Mesenchymal stem cell (in vitro differentiated cells and primary cell): ENCODE data around the gene SNUPN.

Experiments
- DNase-seq: peaks from one replicate; pipeline ENCODE4 v3.0.0-alpha.2; 2013
- H2AFZ ChIP-seq: one replicate; pipeline ENCODE4 v1.6.1; 2013; ENCODE audit warnings: low read depth, mild to moderate bottlenecking, control low read depth, inconsistent platforms, low read length, moderate library complexity
- H2AK5ac ChIP-seq: 2 replicates; pipeline ENCODE4 v1.6.1; 2013; ENCODE audit warnings: low read length, moderate library complexity, mild to moderate bottlenecking, inconsistent platforms; ENCODE audit not compliant: severe bottlenecking
- H2BK120ac ChIP-seq: one replicate; pipeline ENCODE4 v1.6.1; 2013; ENCODE audit warnings: low read depth, mild to moderate bottlenecking, inconsistent platforms, low read length, moderate library complexity
- H2BK12ac ChIP-seq, 2 experiments: one replicate each; pipeline ENCODE4 v1.6.1; 2013; ENCODE audit warnings: inconsistent platforms in 2 of 2, low read length in 2 of 2, mild to moderate bottlenecking in 2 of 2, moderate library complexity in 2 of 2, control low read depth in 1 of 2
- H2BK15ac ChIP-seq: one replicate; pipeline ENCODE4 v1.6.1; 2013; ENCODE audit warnings: mild to moderate bottlenecking, low read depth, inconsistent platforms; ENCODE audit not compliant: poor library complexity, severe bottlenecking
- H2BK5ac ChIP-seq: 2 replicates; pipeline ENCODE4 v1.6.1; 2013; ENCODE audit warnings: low read depth, mild to moderate bottlenecking, low read length, control low read depth, inconsistent platforms; ENCODE audit not compliant: poor library complexity, severe bottlenecking
- H3K14ac ChIP-seq, 2 experiments: one replicate each; pipeline ENCODE4 v1.6.1; 2013; ENCODE audit warnings: inconsistent platforms in 2 of 2, low read length in 2 of 2, control low read depth in 1 of 2, mild to moderate bottlenecking in 1 of 2, moderate library complexity in 1 of 2
- H3K18ac ChIP-seq, 2 experiments: one replicate each; pipeline ENCODE4 v1.6.1; 2013; ENCODE audit warnings: inconsistent platforms in 2 of 2, low read length in 2 of 2, control low read depth in 1 of 2, low read depth in 1 of 2, mild to moderate bottlenecking in 1 of 2
- H3K23ac ChIP-seq, 2 experiments: one replicate each; pipeline ENCODE4 v1.6.1; 2013; ENCODE audit warnings: inconsistent platforms in 2 of 2, low read length in 2 of 2, mild to moderate bottlenecking in 2 of 2, moderate library complexity in 2 of 2, control low read depth in 1 of 2
- H3K27ac ChIP-seq: 2 replicates; pipeline ENCODE4 v1.5.1; 2013; ENCODE audit warnings: mild to moderate bottlenecking, moderate library complexity, low read length, control low read depth, inconsistent platforms; ENCODE audit not compliant: poor library complexity, severe bottlenecking
- H3K27me3 ChIP-seq, 2 experiments: 2 replicates each; pipeline versions ENCODE4 v1.6.1 to v1.7.0; 2013; ENCODE audit warnings: low read length in 2 of 2, mild to moderate bottlenecking in 2 of 2, moderate library complexity in 2 of 2, control low read depth in 1 of 2, inconsistent platforms in 1 of 2; ENCODE audit not compliant: control insufficient read depth in 1 of 2, insufficient read depth in 1 of 2
- H3K36me3 ChIP-seq, 2 experiments: 2 replicates each; pipeline versions ENCODE4 v1.6.1 to v1.7.0; 2013; ENCODE audit warnings: low read length in 2 of 2, control low read depth in 1 of 2, inconsistent platforms in 1 of 2, low read depth in 1 of 2, mild to moderate bottlenecking in 1 of 2; ENCODE audit not compliant: insufficient read depth in 2 of 2, control insufficient read depth in 1 of 2
- H3K4ac ChIP-seq, 2 experiments: one replicate each; pipeline ENCODE4 v1.6.1; 2013; ENCODE audit warnings: inconsistent platforms in 2 of 2, low read length in 2 of 2, mild to moderate bottlenecking in 2 of 2, moderate library complexity in 2 of 2, control low read depth in 1 of 2, low read depth in 1 of 2
- H3K4me1 ChIP-seq: 2 replicates; pipeline ENCODE4 v1.6.1; 2013; ENCODE audit warnings: low read depth, low read length, control low read depth; ENCODE audit not compliant: control insufficient read depth, insufficient read depth
- H3K4me2 ChIP-seq: 2 replicates; pipeline ENCODE4 v1.6.1; 2013; ENCODE audit warnings: low read length, mild to moderate bottlenecking, inconsistent platforms; ENCODE audit not compliant: poor library complexity, severe bottlenecking
- H3K4me3 ChIP-seq, 2 experiments: 2 replicates each; pipeline versions ENCODE4 v1.5.1 to v1.7.0; 2013; ENCODE audit warnings: low read length in 2 of 2, mild to moderate bottlenecking in 2 of 2, control low read depth in 1 of 2, low read depth in 1 of 2; ENCODE audit not compliant: insufficient read depth in 1 of 2
- H3K79me1 ChIP-seq: replicated peaks from 2 replicates; pipeline ENCODE4 v1.6.1; 2013; ENCODE audit warnings: mild to moderate bottlenecking, control low read depth, low read length, inconsistent platforms; ENCODE audit not compliant: poor library complexity, severe bottlenecking
- H3K9ac ChIP-seq: 2 replicates; pipeline ENCODE4 v1.7.0; 2013; ENCODE audit warnings: mild to moderate bottlenecking, low read length, moderate library complexity
- H3K9me3 ChIP-seq: 2 replicates; pipeline ENCODE4 v1.7.0; 2013; ENCODE audit warnings: mild to moderate bottlenecking, low read length; ENCODE audit not compliant: control insufficient read depth
- H4K8ac ChIP-seq: one replicate; pipeline ENCODE4 v1.6.1; 2013; ENCODE audit warnings: inconsistent platforms, mild to moderate bottlenecking, low read length, moderate library complexity
- H4K91ac ChIP-seq: one replicate; pipeline ENCODE4 v1.6.1; 2013; ENCODE audit warnings: mild to moderate bottlenecking, low read length, inconsistent platforms
- WGBS: methylation state at CpG from one replicate; pipeline ENCODE4 v1.1.7; 2013; ENCODE audit warnings: mixed read lengths; 5-methylcytosine and 5-hydroxymethylcytosine counted together

SNUPN gene

DNA sequence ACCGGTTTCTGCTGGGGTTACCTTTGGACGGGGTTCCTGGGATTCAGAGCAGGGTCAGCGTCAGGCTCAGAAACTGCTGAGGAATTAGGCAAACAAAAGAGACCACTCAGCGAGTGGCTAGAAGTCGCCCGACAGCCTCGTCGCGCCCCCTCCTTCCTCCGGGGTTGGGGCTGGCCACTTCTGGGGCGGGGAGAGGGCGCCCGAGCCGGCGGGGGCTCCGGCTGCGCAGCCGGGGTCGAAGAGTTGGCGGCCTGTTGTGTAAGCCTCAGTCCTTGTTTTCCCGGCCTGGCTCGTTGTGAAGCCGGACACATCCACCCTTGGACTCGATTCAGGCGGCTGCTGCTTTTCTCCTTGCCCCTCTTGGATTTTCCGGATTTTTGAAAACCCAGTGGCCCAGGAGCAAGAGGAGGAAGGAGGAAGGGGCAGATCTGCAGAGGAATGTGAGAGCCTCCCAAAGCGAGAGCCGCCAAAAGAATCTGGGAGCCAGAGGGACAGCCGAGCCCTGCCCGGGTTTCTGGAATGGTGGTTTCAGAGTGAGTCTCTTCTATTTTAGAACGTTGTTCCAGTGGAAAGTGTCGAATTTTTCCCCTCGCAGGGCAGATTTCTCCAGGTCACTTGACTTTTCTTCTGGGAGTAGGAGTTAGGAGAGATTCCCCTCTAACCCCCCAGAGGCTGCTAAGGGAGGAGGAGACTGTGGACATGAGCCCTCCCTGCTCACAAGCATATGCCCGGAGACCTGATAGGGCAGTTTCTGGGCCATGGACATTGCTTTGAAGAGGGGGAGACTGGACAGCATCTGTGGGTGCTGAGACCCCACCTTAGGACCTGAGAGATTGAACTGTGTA lies 22.9 kb upstream of the SNUPN start:
- peaks cover 35 to 38% of the 10 kb centered on the region in 2 experiments for H3K36me3 ChIP-seq
- H3K14ac ChIP-seq, result peak overlapping the region in 1 of 2 experiments; percentile 96
- under 1% methylated on average over 34 of the region's 34 CpGs for WGBS
- H3K4ac ChIP-seq, result peak overlapping the region; percentile 76 to 93
- peak overlapping the region; percentile 53 for H2AFZ ChIP-seq
- peak overlapping the region; percentile 79 for H2BK120ac ChIP-seq
- H2AK5ac ChIP-seq, result peak overlapping the region; percentile 3
- peak overlapping the region; percentile 78 for H3K4me2 ChIP-seq
- H3K27ac ChIP-seq, result peak overlapping the region; percentile 95
- peak overlapping the region; percentile 98 for H3K9ac ChIP-seq
- peak overlapping the region; percentile 93 for H2BK5ac ChIP-seq
- peak overlapping the region; percentile 85 to 97 for H3K18ac ChIP-seq
- peaks cover 44% of the 10 kb centered on the region for H3K4me1 ChIP-seq
- peak overlapping the region; percentile 69 for H4K8ac ChIP-seq
- H3K79me1 ChIP-seq, result peaks cover 4% of the 10 kb centered on the region
- H3K4me3 ChIP-seq, result peak overlapping the region; percentile 75 to 94
- DNase-seq, result peak; percentile 74
- H3K9me3 ChIP-seq, result no peaks in the 10 kb centered on the region
- H3K27me3 ChIP-seq, result no peaks in the 10 kb centered on the region
- H4K91ac ChIP-seq, result peak overlapping the region; percentile 67
- H2BK15ac ChIP-seq, result peak overlapping the region; percentile 77
- peak overlapping the region; percentile 19 to 61 for H2BK12ac ChIP-seq
- peak overlapping the region in 1 of 2 experiments; percentile 6 for H3K23ac ChIP-seq

DNA sequence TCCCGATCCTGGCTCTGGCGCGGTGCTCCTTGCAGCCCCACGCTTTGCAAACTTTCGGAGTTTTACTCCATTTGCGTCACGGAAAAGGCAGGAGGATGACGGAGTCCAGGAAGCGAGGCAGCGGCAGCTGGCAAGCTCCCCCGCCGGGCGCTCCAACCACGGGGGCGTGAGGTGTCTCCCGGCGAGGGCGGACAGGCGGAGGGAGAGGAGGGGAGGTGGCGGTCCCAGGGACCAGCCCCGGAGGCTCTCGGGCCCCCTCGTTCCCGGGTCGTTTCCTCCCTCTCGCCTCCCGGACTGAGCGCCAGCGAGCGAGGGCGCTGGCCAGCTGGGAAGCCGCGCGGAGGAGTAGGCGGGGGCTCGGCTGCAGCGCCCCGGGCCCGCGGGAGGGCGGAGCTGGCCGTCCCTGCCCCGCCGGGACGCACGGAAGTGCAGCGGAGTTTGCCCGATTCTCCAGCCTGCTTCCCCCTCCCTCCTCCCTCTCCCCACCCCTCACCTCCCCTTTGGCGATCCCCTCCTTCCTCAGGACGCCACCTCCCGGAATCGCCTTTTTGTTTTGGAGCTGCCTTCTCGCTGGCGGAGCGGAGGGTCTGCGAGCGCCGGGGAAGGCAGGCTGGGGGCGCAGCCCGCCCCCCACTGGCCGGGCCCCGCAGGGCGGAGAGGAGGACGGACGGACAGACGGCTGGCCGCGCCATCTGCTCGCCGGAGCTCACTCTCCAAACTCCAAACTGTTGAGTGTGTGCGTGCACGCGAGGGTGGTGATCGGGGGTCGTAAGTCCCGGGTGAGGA lies 22.0 kb upstream of the SNUPN start, which contains the start of gene SNX33:
TSS of gene SNX33 (plus strand) at position 543 of the 786 bp plus-strand sequence. CDS start 1,191 bp downstream, outside the sequence.
- H3K18ac ChIP-seq, result peak within 1 kb of the TSS; percentile 85 to 97
- peaks cover 4% of the 10 kb centered on the region for H3K79me1 ChIP-seq
- peak within 1 kb of the TSS; percentile 78 for H3K4me2 ChIP-seq
- peak within 1 kb of the TSS; percentile 77 for H2BK15ac ChIP-seq
- H3K27ac ChIP-seq, result peak within 1 kb of the TSS; percentile 95
- H2AK5ac ChIP-seq, result no peak within 1 kb of the TSS
- H3K27me3 ChIP-seq, result no peaks in the 10 kb centered on the region
- peaks cover 38% of the 10 kb centered on the region for H3K4me1 ChIP-seq
- peak within 1 kb of the TSS in 1 of 2 experiments; percentile 96 for H3K14ac ChIP-seq
- peak within 1 kb of the TSS in 1 of 2 experiments; percentile 63 for H3K23ac ChIP-seq
- peak within 1 kb of the TSS; percentile 93 for H2BK5ac ChIP-seq
- H2BK12ac ChIP-seq, result peak within 1 kb of the TSS; percentile 19 to 61
- peak within 1 kb of the TSS; percentile 98 for H3K9ac ChIP-seq
- peaks cover 30 to 32% of the 10 kb centered on the region in 2 experiments for H3K36me3 ChIP-seq
- peak within 1 kb of the TSS; percentile 79 for H2BK120ac ChIP-seq
- peak within 1 kb of the TSS; percentile 75 to 94 for H3K4me3 ChIP-seq
- H2AFZ ChIP-seq, result peak within 1 kb of the TSS; percentile 85
- peak within 1 kb of the TSS; percentile 76 to 93 for H3K4ac ChIP-seq
- WGBS, result 0% methylated on average over 38 of the region's 76 CpGs
- peak within 1 kb of the TSS; percentile 67 for H4K91ac ChIP-seq
- peak within 1 kb of the TSS; percentile 69 for H4K8ac ChIP-seq
- DNase-seq, result peak; percentile 94
- H3K9me3 ChIP-seq, result no peaks in the 10 kb centered on the region

DNA sequence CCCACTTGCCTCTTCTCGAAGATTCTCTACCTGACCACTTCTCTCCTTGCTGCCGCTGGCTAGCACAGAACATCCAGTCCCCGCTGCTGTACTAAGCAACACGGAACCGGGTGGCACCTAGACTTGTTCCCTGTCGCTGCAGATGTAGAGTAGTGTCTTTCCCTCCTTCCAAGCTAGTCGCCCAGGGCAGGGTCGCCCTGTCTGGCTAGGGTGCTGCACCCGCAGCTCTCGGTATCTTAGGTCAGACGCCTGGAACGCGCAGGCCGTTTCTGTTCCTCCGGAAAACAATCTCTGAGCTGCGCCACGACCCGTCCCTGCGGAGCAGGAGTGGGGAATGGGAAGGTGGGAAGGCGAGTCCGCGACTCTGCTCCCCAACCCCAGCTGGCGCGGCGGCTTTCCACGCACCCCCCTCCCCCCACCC lies 21.4 kb upstream of the SNUPN start:
- Histone ChIP-seq H3K9ac (peak overlapping the region; percentile 98), H3K9me3 (no peaks in the 10 kb centered on the region), H2BK12ac (peak overlapping the region in 1 of 2 experiments; percentile 57), H2BK120ac (peak overlapping the region; percentile 22), H2AFZ (peak overlapping the region; percentile 85), H3K4me2 (peak overlapping the region; percentile 78), H3K27ac (peak overlapping the region; percentile 55), H2BK5ac (peak overlapping the region; percentile 93), H3K18ac (peak overlapping the region; percentile 72 to 97), H2AK5ac (no peak overlapping the region), H3K14ac (peak overlapping the region in 1 of 2 experiments; percentile 5), H3K27me3 (no peaks in the 10 kb centered on the region), H3K4ac (peak overlapping the region; percentile 10 to 56), H4K91ac (peak overlapping the region; percentile 35), H3K36me3 (peaks cover 25 to 26% of the 10 kb centered on the region in 2 experiments), H4K8ac (peak overlapping the region; percentile 13), H3K79me1 (peaks cover 5% of the 10 kb centered on the region), H3K4me3 (peak overlapping the region; percentile 75 to 94), H3K4me1 (peaks cover 32% of the 10 kb centered on the region), H3K23ac (peak overlapping the region in 1 of 2 experiments; percentile 63), H2BK15ac (no peak overlapping the region)
- 4% methylated on average over 17 of the region's 26 CpGs for WGBS
- no peak for DNase-seq
